ENCODE data around the gene SLC16A5.

The SLC16A5 gene

DNA sequence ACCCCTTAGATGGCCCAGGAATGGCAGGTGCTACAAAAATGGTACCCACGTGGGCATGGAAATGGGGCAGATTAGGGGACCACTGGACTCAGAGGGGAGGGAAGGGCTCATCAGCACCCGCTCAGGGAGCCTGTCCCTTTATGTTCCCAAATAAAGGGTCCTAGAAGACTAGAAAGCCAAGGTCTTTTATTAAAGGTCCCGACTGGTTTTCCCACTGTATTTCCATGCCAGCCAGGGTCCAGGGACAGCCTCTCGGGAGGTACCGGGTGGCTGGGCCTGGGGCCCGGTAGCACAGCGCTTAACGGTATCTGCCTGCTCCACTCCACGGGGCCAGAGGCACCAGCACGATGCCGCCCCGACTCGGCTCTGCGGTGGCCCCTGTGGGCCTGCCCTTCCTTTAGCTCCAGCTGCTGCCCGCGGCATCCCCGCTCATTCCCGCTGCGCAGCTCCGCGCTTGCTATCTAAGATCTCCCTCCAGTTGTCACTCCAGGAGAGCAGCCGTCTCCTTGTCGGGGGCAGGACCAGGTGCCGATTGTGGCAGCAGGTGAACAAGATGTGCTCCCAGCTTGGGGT is 42.4 kb downstream of the SLC16A5 start:
- Histone ChIP-seq H3K27ac (ENCODE audit: low read depth, low read length) (no peak overlapping the region), H3K9me3 (ENCODE audit: insufficient read depth, low read depth, low read length) (peaks cover under 1% of the 10 kb centered on the region), H3K4me2 (ENCODE audit: low read length) (peak overlapping the region; percentile 88), H3K4me1 (ENCODE audit: control insufficient read depth in 1 of 2, insufficient read depth in 2 of 2, low read length in 2 of 2) (peaks cover 0 to 6% of the 10 kb centered on the region in 2 experiments), H2AFZ (ENCODE audit: insufficient read depth, low read length, poor library complexity) (no peak overlapping the region), H3K36me3 (ENCODE audit: control insufficient read depth in 1 of 2, insufficient read depth in 2 of 2, low read length in 2 of 2) (peaks cover 19% of the 10 kb centered on the region in 2 experiments), H3K4ac (ENCODE audit: low read depth, low read length) (peak overlapping the region; percentile 41), H2BK120ac (ENCODE audit: insufficient read depth, low read length, poor library complexity) (no peak overlapping the region), H3K79me1 (ENCODE audit: low read length) (peaks cover 11% of the 10 kb centered on the region), H3K27me3 (ENCODE audit: insufficient read depth, low read length) (no peaks in the 10 kb centered on the region), H3K14ac (ENCODE audit: low read length) (no peak overlapping the region), H3K4me3 (ENCODE audit: low read depth, low read length) (peak overlapping the region; percentile 87), H3K18ac (ENCODE audit: low read length) (no peak overlapping the region), H4K12ac (ENCODE audit: low read depth, low read length) (no peak overlapping the region), H4K91ac (ENCODE audit: low read depth, low read length) (no peak overlapping the region), H2AK5ac (ENCODE audit: low read length) (no peak overlapping the region), H3K23ac (ENCODE audit: low read length) (no peak overlapping the region), H2BK5ac (ENCODE audit: low read depth, low read length, poor library complexity) (no peak overlapping the region), H2BK12ac (ENCODE audit: low read length) (no peak overlapping the region), H3K79me2 (ENCODE audit: control insufficient read depth, insufficient read depth, low read length, poor library complexity) (peaks cover 9% of the 10 kb centered on the region), H4K8ac (ENCODE audit: low read depth, low read length) (no peak overlapping the region), H3K9ac (ENCODE audit: low read length) (no peak overlapping the region)
- DNase-seq, result no peak
- WGBS (ENCODE audit: extremely low coverage, insufficient coverage, insufficient read length), result no CpG with 5 or more reads among the region's 24 CpGs

GRCh38 chr17:75130632-75131277 is 43.0 kb downstream of the SLC16A5 start:
- Histone ChIP-seq H3K14ac (ENCODE audit: low read length) (peak overlapping the region; percentile 88), H3K4ac (ENCODE audit: low read depth, low read length) (peak overlapping the region; percentile 75), H3K27ac (ENCODE audit: low read depth, low read length) (peak overlapping the region; percentile 91), H2AFZ (ENCODE audit: insufficient read depth, low read length, poor library complexity) (peak overlapping the region; percentile 71), H3K4me1 (ENCODE audit: control insufficient read depth in 1 of 2, insufficient read depth in 2 of 2, low read length in 2 of 2) (peaks cover 0 to 6% of the 10 kb centered on the region in 2 experiments), H3K36me3 (ENCODE audit: control insufficient read depth in 1 of 2, insufficient read depth in 2 of 2, low read length in 2 of 2) (peaks cover 23 to 24% of the 10 kb centered on the region in 2 experiments), H3K23ac (ENCODE audit: low read length) (no peak overlapping the region), H4K91ac (ENCODE audit: low read depth, low read length) (peak overlapping the region; percentile 52), H2BK12ac (ENCODE audit: low read length) (no peak overlapping the region), H2BK120ac (ENCODE audit: insufficient read depth, low read length, poor library complexity) (peak overlapping the region; percentile 59), H3K79me1 (ENCODE audit: low read length) (peaks cover 11% of the 10 kb centered on the region), H4K8ac (ENCODE audit: low read depth, low read length) (peak overlapping the region; percentile 100), H3K27me3 (ENCODE audit: insufficient read depth, low read length) (no peaks in the 10 kb centered on the region), H3K18ac (ENCODE audit: low read length) (peak overlapping the region; percentile 93), H3K4me3 (ENCODE audit: low read depth, low read length) (peak overlapping the region; percentile 87), H2BK5ac (ENCODE audit: low read depth, low read length, poor library complexity) (peak overlapping the region; percentile 71), H3K9ac (ENCODE audit: low read length) (peak overlapping the region; percentile 92), H4K12ac (ENCODE audit: low read depth, low read length) (peak overlapping the region; percentile 98), H3K9me3 (ENCODE audit: insufficient read depth, low read depth, low read length) (no peaks in the 10 kb centered on the region), H3K79me2 (ENCODE audit: control insufficient read depth, insufficient read depth, low read length, poor library complexity) (peaks cover 9% of the 10 kb centered on the region), H2AK5ac (ENCODE audit: low read length) (no peak overlapping the region), H3K4me2 (ENCODE audit: low read length) (peak overlapping the region; percentile 88)
- peak in 1 of 2 donors; percentile 63 for DNase-seq
- no CpG with 5 or more reads among the region's 29 CpGs for WGBS (ENCODE audit: extremely low coverage, insufficient coverage, insufficient read length)

DNA sequence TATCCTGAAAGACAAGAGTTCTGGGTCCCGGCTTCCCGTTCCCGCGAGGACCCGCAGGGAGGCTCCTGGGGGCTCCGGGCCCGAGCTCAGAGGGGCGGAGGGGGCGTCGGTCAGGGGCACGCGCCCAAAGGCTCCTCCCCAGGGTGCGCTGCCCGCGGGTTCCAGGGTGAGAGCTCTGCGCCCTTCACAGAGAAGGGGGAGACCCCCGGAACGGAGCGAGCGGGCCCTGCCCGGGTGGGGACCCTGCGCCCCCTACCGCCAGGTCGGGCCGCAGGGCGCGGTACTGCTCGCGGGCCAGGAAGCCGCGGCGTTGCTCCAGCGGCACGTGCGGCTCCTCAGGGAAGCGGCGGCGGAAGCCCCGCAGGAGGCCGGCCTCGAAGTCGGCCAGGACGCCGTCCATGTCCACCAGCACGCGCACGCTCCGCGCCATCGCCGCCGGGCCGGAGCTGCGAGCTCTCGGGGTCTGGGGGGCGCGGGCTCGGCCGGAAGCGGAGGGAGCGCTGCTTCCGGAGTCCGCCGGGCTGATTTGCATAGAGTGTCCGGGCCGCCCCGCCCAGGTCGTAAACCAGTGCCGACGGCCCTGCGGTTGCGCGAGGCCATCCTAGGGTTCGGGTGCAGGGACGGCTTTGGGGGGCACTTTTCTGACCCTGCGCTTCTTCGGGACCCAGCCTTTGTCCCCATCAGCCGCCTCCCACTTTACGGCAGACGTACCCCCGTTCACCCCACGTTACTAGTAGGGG is 43.7 kb downstream of the SLC16A5 start, which contains the start of gene NT5C:
NT5C (minus strand) TSS at position 465 of the 740 bp plus-strand sequence; CDS start at position 430, 35 bp downstream.
- H2BK120ac ChIP-seq (ENCODE audit: insufficient read depth, low read length, poor library complexity), result peak within 1 kb of the TSS; percentile 74
- H3K27me3 ChIP-seq (ENCODE audit: insufficient read depth, low read length), result no peaks in the 10 kb centered on the region
- H3K79me2 ChIP-seq (ENCODE audit: control insufficient read depth, insufficient read depth, low read length, poor library complexity), result peaks cover 9% of the 10 kb centered on the region
- peak within 1 kb of the TSS; percentile 100 for H4K8ac ChIP-seq (ENCODE audit: low read depth, low read length)
- no peaks in the 10 kb centered on the region for H3K9me3 ChIP-seq (ENCODE audit: insufficient read depth, low read depth, low read length)
- peak; percentile 49 to 67 for DNase-seq
- peak within 1 kb of the TSS; percentile 94 for H3K4ac ChIP-seq (ENCODE audit: low read depth, low read length)
- peak within 1 kb of the TSS; percentile 88 for H3K4me2 ChIP-seq (ENCODE audit: low read length)
- peak within 1 kb of the TSS; percentile 98 for H3K18ac ChIP-seq (ENCODE audit: low read length)
- H2BK5ac ChIP-seq (ENCODE audit: low read depth, low read length, poor library complexity), result peak within 1 kb of the TSS; percentile 74
- peak within 1 kb of the TSS; percentile 98 for H4K91ac ChIP-seq (ENCODE audit: low read depth, low read length)
- H3K27ac ChIP-seq (ENCODE audit: low read depth, low read length), result peak within 1 kb of the TSS; percentile 91
- H3K79me1 ChIP-seq (ENCODE audit: low read length), result peaks cover 11% of the 10 kb centered on the region
- peaks cover 25 to 26% of the 10 kb centered on the region in 2 experiments for H3K36me3 ChIP-seq (ENCODE audit: control insufficient read depth in 1 of 2, insufficient read depth in 2 of 2, low read length in 2 of 2)
- peak within 1 kb of the TSS; percentile 98 for H2AFZ ChIP-seq (ENCODE audit: insufficient read depth, low read length, poor library complexity)
- H4K12ac ChIP-seq (ENCODE audit: low read depth, low read length), result peak within 1 kb of the TSS; percentile 98
- WGBS (ENCODE audit: extremely low coverage, insufficient coverage, insufficient read length), result no CpG with 5 or more reads among the region's 82 CpGs
- peak within 1 kb of the TSS; percentile 84 for H2AK5ac ChIP-seq (ENCODE audit: low read length)
- H2BK12ac ChIP-seq (ENCODE audit: low read length), result peak within 1 kb of the TSS; percentile 16
- peak within 1 kb of the TSS; percentile 92 for H3K9ac ChIP-seq (ENCODE audit: low read length)
- no peak within 1 kb of the TSS for H3K23ac ChIP-seq (ENCODE audit: low read length)
- peak within 1 kb of the TSS; percentile 87 for H3K4me3 ChIP-seq (ENCODE audit: low read depth, low read length)
- H3K14ac ChIP-seq (ENCODE audit: low read length), result peak within 1 kb of the TSS; percentile 95
- peaks cover 0 to 6% of the 10 kb centered on the region in 2 experiments for H3K4me1 ChIP-seq (ENCODE audit: control insufficient read depth in 1 of 2, insufficient read depth in 2 of 2, low read length in 2 of 2)
